HUES6 (cell line): Measurements from ENCODE around the gene BTBD17.

Source experiments
- H3K27ac ChIP-seq: 2 replicates; pipeline ENCODE4 v1.7.0; 2013; ENCODE audit warnings: low read depth, mild to moderate bottlenecking, low read length, inconsistent platforms
- H3K27me3 ChIP-seq: 2 replicates; pipeline ENCODE4 v1.6.1; 2013; ENCODE audit warnings: low read length; ENCODE audit not compliant: control insufficient read depth, insufficient read depth
- H3K36me3 ChIP-seq: 2 replicates; pipeline ENCODE4 v1.6.1; 2013; ENCODE audit warnings: low read length; ENCODE audit not compliant: control insufficient read depth, insufficient read depth
- H3K4me1 ChIP-seq: 2 replicates; pipeline ENCODE4 v1.6.1; 2013; ENCODE audit warnings: low read length; ENCODE audit not compliant: control insufficient read depth, insufficient read depth
- H3K4me3 ChIP-seq: 2 replicates; pipeline ENCODE4 v1.5.1; 2013; ENCODE audit warnings: low read depth, low read length
- H3K9ac ChIP-seq: one replicate; pipeline ENCODE4 v1.6.1; 2013; ENCODE audit warnings: mild to moderate bottlenecking, low read length
- H3K9me3 ChIP-seq: 2 replicates; pipeline ENCODE4 v1.6.1; 2013; ENCODE audit warnings: low read depth, low read length; ENCODE audit not compliant: control insufficient read depth, insufficient read depth

BTBD17 gene

GRCh38 chr17:74316220-74316619, 45.4 kb downstream of the BTBD17 start:
- Histone ChIP-seq H3K36me3 (no peaks in the 10 kb centered on the region), H3K4me3 (no peak overlapping the region), H3K27ac (no peak overlapping the region), H3K9ac (no peak overlapping the region), H3K4me1 (no peaks in the 10 kb centered on the region), H3K9me3 (peaks cover 8% of the 10 kb centered on the region), H3K27me3 (peaks cover under 1% of the 10 kb centered on the region; the same call in 1 of the 2 replicates)

- Histone ChIP-seq H3K4me3 (no peak overlapping the region), H3K27me3 (no peaks in the 10 kb centered on the region), H3K4me1 (no peaks in the 10 kb centered on the region), H3K9me3 (peaks cover 8% of the 10 kb centered on the region), H3K36me3 (no peaks in the 10 kb centered on the region), H3K27ac (no peak overlapping the region), H3K9ac (no peak overlapping the region)
These were observed 46.8 kb downstream of the BTBD17 start for GRCh38 chr17:74314877-74315276.

GRCh38 chr17:74309902-74310301, 51.8 kb downstream of the BTBD17 start:
- Histone ChIP-seq H3K4me1 (no peaks in the 10 kb centered on the region), H3K4me3 (no peak overlapping the region), H3K36me3 (no peaks in the 10 kb centered on the region), H3K9me3 (peaks cover 8% of the 10 kb centered on the region), H3K27ac (no peak overlapping the region), H3K9ac (no peak overlapping the region), H3K27me3 (no peaks in the 10 kb centered on the region)

GRCh38 chr17:74307984-74308773, 53.5 kb downstream of the BTBD17 start:
- H3K4me3 ChIP-seq: no peak overlapping the region
- H3K36me3 ChIP-seq: no peaks in the 10 kb centered on the region
- H3K4me1 ChIP-seq: no peaks in the 10 kb centered on the region
- peaks cover 8% of the 10 kb centered on the region for H3K9me3 ChIP-seq
- H3K27ac ChIP-seq: no peak overlapping the region
- no peak overlapping the region for H3K9ac ChIP-seq
- H3K27me3 ChIP-seq: no peaks in the 10 kb centered on the region
